H54 (cell line): Measurements from ENCODE around the gene RAD51B.
"Not testable (repeated sequence)": the region's sequence is repeated elsewhere in the genome, so short reads cannot be mapped to it uniquely, and the experiment has no call there.

ENCODE experiments used
- DNase-seq: peaks from one replicate; pipeline ENCODE4 v3.0.0; 2011; ENCODE audit warnings: low spot score, mixed read lengths; ENCODE audit not compliant: insufficient read length
- FAIRE-seq: peaks from 3 replicates; lab custom pipeline; 2011; peaks lifted over from hg19 to GRCh38; lab: Jason Lieb, UNC
- POLR2A ChIP-seq: IDR thresholded peaks from 2 replicates; pipeline ENCODE4 v1.6.1; 2011; ENCODE audit warnings: low read depth, mild to moderate bottlenecking, low read length

The RAD51B gene

GRCh38 chr14:68691031-68691791, 871.6 kb downstream of the RAD51B start:
- FAIRE-seq (no peak), DNase-seq (no peak)
- no peak for TF ChIP-seq POLR2A

DNA sequence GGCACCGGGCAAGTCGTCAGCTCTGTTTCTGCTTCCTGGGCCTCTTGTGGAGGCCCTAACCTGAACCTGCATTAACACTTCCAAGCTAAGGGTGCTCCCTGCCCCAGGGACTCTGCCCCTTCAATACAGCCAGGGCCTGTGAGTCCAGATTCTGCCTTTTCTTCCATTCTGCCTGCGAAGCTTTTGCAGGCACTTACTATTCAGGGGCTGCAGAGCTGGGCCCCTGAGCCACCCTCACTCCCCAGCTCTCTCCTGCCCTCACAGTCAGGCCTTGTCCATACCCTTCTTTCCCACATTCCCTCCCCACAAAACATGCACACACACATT, 872.2 kb downstream of the RAD51B start:
- DNase-seq (no peak), FAIRE-seq (no peak)
- no peak for TF ChIP-seq POLR2A

- DNase-seq (no peak), FAIRE-seq (no peak)
- TF ChIP-seq POLR2A = no peak
These were observed 872.6 kb downstream of the RAD51B start for GRCh38 chr14:68692216-68692615.

DNA sequence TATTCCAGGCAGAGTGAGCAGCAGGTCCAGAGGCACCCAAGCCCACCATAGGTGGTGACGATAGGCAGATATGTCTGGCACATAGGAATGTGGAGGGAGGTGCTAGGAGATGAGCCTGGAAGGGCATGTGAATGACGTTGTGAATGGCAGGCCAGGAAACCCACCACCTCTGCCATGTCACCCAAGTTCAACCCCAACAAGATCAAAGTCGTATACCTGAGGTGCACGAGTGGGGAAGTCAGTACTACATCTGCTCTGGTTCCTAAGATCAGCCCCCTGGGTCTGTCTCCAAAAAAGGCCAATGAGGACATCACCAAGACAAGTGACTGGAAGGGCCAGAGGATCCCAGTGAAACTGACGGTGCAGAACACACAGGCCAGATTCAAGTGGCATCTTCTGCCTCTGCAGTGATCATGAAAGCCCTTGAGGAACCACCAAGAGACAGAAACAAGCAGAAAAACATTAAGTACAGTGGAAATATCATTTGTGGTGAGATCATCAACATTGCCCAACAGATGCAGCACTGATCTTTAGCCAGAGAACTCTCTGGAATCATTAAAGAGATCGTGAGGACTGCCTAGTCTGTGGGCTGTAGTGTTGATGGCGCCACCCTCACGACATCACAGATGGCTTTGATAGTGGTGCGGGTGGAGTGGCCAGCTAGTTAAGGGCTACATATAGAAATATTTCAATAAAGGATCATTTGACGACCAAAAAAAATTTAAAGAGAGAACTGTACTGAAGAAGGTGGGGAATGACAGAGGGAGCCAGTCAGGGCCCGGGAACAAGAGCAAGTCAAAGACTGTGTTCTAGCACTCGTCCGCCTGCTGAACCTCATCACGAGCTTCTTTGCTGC, 873.6 kb downstream of the RAD51B start:
- no peak for FAIRE-seq
- no peak for TF ChIP-seq POLR2A
- no peak for DNase-seq

DNA sequence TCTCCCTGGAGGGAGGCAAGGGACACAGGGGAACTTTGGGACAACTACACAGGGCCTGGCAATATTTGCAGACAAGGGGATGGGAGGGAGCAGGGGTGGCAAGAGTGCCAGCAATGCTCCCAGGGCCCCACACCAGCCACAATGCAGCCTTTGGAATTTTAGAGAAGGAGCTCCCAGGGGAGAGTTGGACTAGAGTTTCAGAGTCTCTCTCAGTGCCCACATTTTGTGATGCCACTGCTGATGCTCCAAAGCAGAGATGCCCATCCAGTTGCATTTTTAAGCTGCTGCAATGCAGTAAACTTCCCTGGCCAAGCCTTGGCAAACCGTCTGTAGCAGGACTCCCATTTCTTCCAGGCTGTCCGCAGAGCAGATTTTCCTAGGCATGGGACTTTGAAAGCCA, 874.3 kb downstream of the RAD51B start:
- FAIRE-seq (no peak), DNase-seq (no peak)
- no peak for TF ChIP-seq POLR2A

- DNase-seq (no peak), FAIRE-seq (no peak)
- TF ChIP-seq POLR2A = no peak
These were observed 875.1 kb downstream of the RAD51B start for GRCh38 chr14:68694516-68695235.

DNA sequence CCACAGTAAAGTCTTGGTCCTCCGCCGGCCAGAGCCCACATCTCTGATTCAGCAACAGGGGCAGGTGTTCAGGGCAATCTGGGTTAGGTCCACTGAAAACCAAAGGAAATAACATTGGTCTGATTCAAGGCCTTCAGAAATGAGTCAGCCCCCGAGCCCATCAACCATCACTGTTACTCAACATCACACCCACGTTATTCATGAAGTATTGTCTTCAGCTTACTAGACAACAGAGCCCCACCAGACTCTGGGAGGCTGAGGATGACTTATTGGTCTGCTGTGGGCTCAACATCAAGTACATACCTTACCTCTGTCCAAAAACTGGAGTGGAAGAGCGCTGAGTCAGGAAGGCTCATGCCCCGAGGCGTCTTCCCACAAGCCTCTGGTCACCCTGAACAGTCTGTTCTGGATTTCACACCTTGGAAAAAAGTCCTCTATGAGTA, 875.8 kb downstream of the RAD51B start:
- FAIRE-seq (peak; percentile 91), DNase-seq (peak; percentile 70)
- TF ChIP-seq POLR2A = no peak

GRCh38 chr14:68695856-68696255, 876.3 kb downstream of the RAD51B start:
- TF ChIP-seq POLR2A = no peak
- DNase-seq (no peak), FAIRE-seq (no peak)

GRCh38 chr14:68696266-68696665, 876.7 kb downstream of the RAD51B start:
- TF ChIP-seq POLR2A = no peak
- DNase-seq (no peak), FAIRE-seq (no peak)

DNA sequence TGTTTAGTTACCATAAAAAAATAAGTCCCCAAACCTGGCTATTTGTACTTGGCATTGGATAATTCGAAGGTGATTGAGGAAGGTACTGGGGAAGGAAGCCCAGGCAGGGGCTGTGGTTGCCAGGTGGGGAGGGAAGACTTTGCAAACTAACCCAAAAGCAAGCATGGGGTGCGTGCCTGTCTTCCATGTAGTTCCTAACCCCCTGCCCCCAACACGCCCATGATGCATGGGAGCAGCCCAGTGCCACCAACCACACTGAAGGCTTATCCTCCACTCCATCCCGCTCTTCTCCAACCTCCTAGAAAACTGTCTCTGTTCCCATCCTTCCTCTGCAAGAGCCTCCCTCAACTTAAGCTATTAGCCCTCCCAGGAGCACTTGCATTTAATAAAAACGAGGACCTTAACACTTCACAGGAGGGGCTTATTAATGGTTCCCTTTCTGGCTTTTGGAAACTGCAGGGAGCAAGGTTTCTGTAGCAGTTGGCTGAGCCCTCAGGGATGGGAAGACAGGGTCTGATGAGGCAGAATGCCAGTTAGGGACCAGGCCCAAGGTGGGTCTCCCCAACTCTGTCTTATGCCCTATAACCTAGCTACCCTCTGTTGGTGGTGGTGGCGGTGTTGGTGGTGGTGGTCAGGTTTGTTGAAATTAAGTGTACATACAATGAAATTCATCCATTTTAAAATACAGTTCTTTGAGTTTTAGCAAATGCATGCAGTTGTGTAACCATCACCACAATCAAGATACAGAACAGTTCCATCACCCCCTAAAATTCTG, 877.3 kb downstream of the RAD51B start:
- TF ChIP-seq POLR2A = no peak
- FAIRE-seq (no peak), DNase-seq (no peak)

- not testable (repeated sequence) for FAIRE-seq, DNase-seq
These were observed 879.2 kb downstream of the RAD51B start for GRCh38 chr14:68698773-68699172.

GRCh38 chr14:68701001-68701741, 881.6 kb downstream of the RAD51B start:
- FAIRE-seq (no peak), DNase-seq (no peak)
- TF ChIP-seq POLR2A = no peak

DNA sequence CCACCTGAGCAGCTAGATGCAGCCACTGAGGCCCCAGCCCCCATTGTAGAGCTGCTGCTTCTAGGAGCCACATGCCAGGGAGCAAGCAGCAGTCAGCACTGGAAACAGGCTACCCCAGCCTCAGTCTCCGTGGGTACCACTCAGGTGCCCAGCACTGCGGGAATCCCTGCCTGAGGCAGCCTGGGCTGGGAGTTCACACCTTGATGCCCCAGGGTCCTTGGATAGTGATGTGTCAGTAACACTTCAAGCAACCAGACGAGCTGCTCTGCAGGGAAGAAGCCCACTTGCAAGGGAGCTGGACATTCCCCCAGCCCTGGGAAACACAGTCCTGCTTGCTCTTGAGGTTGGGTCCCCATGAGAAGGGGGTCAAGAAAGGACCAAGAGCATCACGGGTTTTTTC, 882.6 kb downstream of the RAD51B start:
- DNase-seq (no peak), FAIRE-seq (no peak)
- no peak for TF ChIP-seq POLR2A
